ENCODE results near the gene CDH26.

DNA sequence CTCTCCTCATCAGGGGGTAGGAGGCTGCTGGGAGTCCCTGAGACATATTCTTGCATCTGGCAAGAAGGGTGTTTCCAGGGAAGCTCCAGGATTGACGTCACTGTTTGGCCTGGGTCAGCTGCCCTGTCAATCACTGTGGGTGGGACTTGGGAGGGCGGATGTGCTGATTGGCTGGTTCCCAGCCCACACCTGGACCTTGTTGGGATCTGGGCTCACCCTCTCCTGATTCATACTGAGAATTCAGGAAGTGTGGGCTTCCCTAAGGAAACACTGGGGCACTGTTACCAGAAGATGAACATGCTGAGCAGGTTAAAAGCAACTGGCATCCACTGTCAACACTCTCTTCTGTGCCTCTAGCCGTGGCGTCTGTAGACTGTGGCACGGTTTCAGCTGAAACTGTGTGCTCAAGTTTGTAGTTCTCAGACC is 36.5 kb downstream of the CDH26 start:
- no peak for TF ChIP-seq POLR2A (IDR thresholded peaks at IDR 0.05)
- TF ChIP-seq, protein P1, sequence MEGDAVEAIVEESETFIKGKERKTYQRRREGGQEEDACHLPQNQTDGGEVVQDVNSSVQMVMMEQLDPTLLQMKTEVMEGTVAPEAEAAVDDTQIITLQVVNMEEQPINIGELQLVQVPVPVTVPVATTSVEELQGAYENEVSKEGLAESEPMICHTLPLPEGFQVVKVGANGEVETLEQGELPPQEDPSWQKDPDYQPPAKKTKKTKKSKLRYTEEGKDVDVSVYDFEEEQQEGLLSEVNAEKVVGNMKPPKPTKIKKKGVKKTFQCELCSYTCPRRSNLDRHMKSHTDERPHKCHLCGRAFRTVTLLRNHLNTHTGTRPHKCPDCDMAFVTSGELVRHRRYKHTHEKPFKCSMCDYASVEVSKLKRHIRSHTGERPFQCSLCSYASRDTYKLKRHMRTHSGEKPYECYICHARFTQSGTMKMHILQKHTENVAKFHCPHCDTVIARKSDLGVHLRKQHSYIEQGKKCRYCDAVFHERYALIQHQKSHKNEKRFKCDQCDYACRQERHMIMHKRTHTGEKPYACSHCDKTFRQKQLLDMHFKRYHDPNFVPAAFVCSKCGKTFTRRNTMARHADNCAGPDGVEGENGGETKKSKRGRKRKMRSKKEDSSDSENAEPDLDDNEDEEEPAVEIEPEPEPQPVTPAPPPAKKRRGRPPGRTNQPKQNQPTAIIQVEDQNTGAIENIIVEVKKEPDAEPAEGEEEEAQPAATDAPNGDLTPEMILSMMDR (IDR thresholded peaks at IDR 0.05), result no peak
- TF ChIP-seq POLR2AphosphoS5 (IDR thresholded peaks at IDR 0.05), result no peak
- no peak for TF ChIP-seq EP300 (IDR thresholded peaks at IDR 0.05)

All from sigmoid colon (tissue), 4 donors.